ENCODE results near the gene DLGAP4.

DNA sequence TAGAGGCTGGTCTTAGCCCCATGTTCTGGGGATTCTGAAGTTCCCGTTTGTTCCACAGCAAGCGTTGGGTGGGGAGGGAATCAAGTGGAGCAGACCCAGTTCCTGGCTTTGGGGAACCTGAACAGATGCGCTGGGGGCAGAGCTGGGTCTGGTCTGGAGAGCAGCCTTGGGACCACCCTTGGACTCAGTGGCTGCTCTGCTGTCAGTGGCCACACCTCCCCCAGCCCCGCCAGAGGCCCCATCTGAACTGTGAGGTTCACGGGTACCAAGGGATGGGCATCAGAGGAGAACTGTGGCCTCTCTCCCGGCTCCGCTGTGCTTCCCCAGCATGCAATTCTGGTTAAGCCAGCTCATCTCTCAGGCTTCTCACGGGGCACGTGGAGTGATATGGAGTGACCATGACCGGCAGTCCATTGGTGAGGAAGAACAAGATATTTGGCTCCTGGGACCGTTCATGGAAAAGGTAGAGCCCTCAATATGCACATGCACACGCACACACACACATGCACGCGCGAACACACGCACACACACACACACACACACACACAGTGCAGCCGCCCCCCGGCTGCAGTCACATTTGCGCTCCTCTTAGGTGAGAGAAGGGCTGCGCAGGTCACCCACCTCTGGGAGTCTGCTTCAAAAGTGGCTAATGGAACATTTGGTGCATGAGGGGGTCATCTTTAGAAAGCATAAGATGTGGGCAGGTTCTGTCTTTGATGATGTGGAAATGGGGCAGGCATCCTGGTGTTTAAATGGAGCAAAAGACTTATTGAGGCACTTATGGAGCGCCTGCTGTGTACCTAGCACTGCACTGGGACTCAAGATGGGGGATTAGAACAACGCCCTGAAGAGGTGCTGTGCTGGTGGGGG lies 6.0 kb downstream of the DLGAP4 start:
- no peak for TF ChIP-seq PURB (CRISPR knock-in tag; IDR thresholded peaks at IDR 0.05; ENCODE audit: low read depth)
- TF ChIP-seq EZH2 (IDR thresholded peaks at IDR 0.05; ENCODE audit: borderline replicate concordance, low read depth, low read length) = no peak
- TF ChIP-seq, protein P1, sequence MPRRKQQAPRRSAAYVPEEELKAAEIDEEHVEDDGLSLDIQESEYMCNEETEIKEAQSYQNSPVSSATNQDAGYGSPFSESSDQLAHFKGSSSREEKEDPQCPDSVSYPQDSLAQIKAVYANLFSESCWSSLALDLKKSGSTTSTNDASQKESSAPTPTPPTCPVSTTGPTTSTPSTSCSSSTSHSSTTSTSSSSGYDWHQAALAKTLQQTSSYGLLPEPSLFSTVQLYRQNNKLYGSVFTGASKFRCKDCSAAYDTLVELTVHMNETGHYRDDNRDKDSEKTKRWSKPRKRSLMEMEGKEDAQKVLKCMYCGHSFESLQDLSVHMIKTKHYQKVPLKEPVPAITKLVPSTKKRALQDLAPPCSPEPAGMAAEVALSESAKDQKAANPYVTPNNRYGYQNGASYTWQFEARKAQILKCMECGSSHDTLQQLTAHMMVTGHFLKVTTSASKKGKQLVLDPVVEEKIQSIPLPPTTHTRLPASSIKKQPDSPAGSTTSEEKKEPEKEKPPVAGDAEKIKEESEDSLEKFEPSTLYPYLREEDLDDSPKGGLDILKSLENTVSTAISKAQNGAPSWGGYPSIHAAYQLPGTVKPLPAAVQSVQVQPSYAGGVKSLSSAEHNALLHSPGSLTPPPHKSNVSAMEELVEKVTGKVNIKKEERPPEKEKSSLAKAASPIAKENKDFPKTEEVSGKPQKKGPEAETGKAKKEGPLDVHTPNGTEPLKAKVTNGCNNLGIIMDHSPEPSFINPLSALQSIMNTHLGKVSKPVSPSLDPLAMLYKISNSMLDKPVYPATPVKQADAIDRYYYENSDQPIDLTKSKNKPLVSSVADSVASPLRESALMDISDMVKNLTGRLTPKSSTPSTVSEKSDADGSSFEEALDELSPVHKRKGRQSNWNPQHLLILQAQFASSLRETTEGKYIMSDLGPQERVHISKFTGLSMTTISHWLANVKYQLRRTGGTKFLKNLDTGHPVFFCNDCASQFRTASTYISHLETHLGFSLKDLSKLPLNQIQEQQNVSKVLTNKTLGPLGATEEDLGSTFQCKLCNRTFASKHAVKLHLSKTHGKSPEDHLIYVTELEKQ (CRISPR knock-in tag; IDR thresholded peaks at IDR 0.05) = no peak
- TF ChIP-seq, protein P2, sequence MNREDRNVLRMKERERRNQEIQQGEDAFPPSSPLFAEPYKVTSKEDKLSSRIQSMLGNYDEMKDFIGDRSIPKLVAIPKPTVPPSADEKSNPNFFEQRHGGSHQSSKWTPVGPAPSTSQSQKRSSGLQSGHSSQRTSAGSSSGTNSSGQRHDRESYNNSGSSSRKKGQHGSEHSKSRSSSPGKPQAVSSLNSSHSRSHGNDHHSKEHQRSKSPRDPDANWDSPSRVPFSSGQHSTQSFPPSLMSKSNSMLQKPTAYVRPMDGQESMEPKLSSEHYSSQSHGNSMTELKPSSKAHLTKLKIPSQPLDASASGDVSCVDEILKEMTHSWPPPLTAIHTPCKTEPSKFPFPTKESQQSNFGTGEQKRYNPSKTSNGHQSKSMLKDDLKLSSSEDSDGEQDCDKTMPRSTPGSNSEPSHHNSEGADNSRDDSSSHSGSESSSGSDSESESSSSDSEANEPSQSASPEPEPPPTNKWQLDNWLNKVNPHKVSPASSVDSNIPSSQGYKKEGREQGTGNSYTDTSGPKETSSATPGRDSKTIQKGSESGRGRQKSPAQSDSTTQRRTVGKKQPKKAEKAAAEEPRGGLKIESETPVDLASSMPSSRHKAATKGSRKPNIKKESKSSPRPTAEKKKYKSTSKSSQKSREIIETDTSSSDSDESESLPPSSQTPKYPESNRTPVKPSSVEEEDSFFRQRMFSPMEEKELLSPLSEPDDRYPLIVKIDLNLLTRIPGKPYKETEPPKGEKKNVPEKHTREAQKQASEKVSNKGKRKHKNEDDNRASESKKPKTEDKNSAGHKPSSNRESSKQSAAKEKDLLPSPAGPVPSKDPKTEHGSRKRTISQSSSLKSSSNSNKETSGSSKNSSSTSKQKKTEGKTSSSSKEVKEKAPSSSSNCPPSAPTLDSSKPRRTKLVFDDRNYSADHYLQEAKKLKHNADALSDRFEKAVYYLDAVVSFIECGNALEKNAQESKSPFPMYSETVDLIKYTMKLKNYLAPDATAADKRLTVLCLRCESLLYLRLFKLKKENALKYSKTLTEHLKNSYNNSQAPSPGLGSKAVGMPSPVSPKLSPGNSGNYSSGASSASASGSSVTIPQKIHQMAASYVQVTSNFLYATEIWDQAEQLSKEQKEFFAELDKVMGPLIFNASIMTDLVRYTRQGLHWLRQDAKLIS (CRISPR knock-in tag; IDR thresholded peaks at IDR 0.05) = no peak
- TF ChIP-seq ZFX (CRISPR knock-in tag; IDR thresholded peaks at IDR 0.05) = no peak
- no peak for TF ChIP-seq GATAD2A (IDR thresholded peaks at IDR 0.05)
- no peak for TF ChIP-seq KAT8 (IDR thresholded peaks at IDR 0.05; ENCODE audit: low read depth)
- no peak for TF ChIP-seq POLR2A (conservative IDR thresholded peaks at IDR 0.05)
- TF ChIP-seq, protein P3, sequence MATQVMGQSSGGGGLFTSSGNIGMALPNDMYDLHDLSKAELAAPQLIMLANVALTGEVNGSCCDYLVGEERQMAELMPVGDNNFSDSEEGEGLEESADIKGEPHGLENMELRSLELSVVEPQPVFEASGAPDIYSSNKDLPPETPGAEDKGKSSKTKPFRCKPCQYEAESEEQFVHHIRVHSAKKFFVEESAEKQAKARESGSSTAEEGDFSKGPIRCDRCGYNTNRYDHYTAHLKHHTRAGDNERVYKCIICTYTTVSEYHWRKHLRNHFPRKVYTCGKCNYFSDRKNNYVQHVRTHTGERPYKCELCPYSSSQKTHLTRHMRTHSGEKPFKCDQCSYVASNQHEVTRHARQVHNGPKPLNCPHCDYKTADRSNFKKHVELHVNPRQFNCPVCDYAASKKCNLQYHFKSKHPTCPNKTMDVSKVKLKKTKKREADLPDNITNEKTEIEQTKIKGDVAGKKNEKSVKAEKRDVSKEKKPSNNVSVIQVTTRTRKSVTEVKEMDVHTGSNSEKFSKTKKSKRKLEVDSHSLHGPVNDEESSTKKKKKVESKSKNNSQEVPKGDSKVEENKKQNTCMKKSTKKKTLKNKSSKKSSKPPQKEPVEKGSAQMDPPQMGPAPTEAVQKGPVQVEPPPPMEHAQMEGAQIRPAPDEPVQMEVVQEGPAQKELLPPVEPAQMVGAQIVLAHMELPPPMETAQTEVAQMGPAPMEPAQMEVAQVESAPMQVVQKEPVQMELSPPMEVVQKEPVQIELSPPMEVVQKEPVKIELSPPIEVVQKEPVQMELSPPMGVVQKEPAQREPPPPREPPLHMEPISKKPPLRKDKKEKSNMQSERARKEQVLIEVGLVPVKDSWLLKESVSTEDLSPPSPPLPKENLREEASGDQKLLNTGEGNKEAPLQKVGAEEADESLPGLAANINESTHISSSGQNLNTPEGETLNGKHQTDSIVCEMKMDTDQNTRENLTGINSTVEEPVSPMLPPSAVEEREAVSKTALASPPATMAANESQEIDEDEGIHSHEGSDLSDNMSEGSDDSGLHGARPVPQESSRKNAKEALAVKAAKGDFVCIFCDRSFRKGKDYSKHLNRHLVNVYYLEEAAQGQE (IDR thresholded peaks at IDR 0.05; ENCODE audit: borderline replicate concordance) = no peak
- TF ChIP-seq, protein P3 (CRISPR knock-in tag; IDR thresholded peaks at IDR 0.05; ENCODE audit: low read depth) = no peak
- no peak for TF ChIP-seq PML (IDR thresholded peaks at IDR 0.05; ENCODE audit: low read length)
- TF ChIP-seq SMAD4 (CRISPR knock-in tag; conservative IDR thresholded peaks at IDR 0.05) = no peak
- no peak for TF ChIP-seq SMARCA5 (IDR thresholded peaks at IDR 0.05)
- TF ChIP-seq PRPF4 (IDR thresholded peaks at IDR 0.05; ENCODE audit: insufficient read depth, low read depth, low read length, poor library complexity, severe bottlenecking) = no peak

Measured in K562 (cell line).